Measurements from ENCODE around the gene SP110. TPM values are rescaled to one million over a fixed set of nuclear protein-coding genes. Genes with fewer than 3 reads are reported as not detected.

Gene SP110
- total and polyA plus RNA-seq, 9 of the 15 experiments (the other 6 are each of a cell fraction or from before 2014, with no cell fraction given) = 3.6 to 11.0 (median 7.1) TPM

GRCh38 chr2:230225486-230225885, 5.7 kb upstream of the SP110 start, which contains the start of gene SP140:
Gene SP140, plus strand, starts transcription at chr2:230225736. Its CDS starts 109 bp downstream, at chr2:230225845.
- POLR2A ChIA-PET = no interaction called here
- CTCF ChIA-PET (ENCODE audit: low intra/inter-chr PET ratio) = no interaction called here
- H4K20me1 ChIP-seq (replicated peaks; ENCODE audit: control insufficient read depth, insufficient read depth, low read length) = no peaks in the 10 kb centered on the region
- no peaks in the 10 kb centered on the region for H3K4me1 ChIP-seq (replicated peaks in 1 of 2; ENCODE audit: control insufficient read depth in 2 of 2, insufficient read depth in 2 of 2, low read length in 2 of 2)
- H3K9me1 ChIP-seq (ENCODE audit: control insufficient read depth, insufficient read depth, low read length) = no peaks in the 10 kb centered on the region
- no peak for FAIRE-seq
- H3K27me3 ChIP-seq (ENCODE audit: control insufficient read depth in 2 of 2, insufficient read depth in 2 of 2, low read length in 2 of 2) = no peaks in the 10 kb centered on the region
- H2AFZ ChIP-seq (ENCODE audit: low read depth, low read length) = peak within 1 kb of the TSS; percentile 55; the same call in 1 of the 2 replicates
- DNase-seq (ENCODE audit: extremely low read depth in 1 of 4, low spot score in 3 of 4) = no peak
- no peak within 1 kb of the TSS for H3K4me2 ChIP-seq (ENCODE audit: insufficient read depth, low read length)
- no peak within 1 kb of the TSS for H3K4me3 ChIP-seq
- H3K9ac ChIP-seq (ENCODE audit: insufficient read depth in 1 of 2, low read depth in 2 of 2, low read length in 2 of 2) = no peak within 1 kb of the TSS
- in situ Hi-C loops (cut with MboI) = no loop called here
- H3K9me3 ChIP-seq (replicated peaks; ENCODE audit: control insufficient read depth, insufficient read depth, low read depth, low read length) = peaks cover 3% of the 10 kb centered on the region
- intact Hi-C loops (cut with micrococcal nuclease) = no loop called here
- 6% methylated on average over 7 of the region's 8 CpGs for WGBS (ENCODE audit: insufficient coverage, low coverage, missing lambda C conversion rate)
- H3K79me2 ChIP-seq (ENCODE audit: control insufficient read depth, insufficient read depth, low read length) = no peaks in the 10 kb centered on the region
- no TSS peak for BruUV-seq (replicated peaks)
- H3K36me3 ChIP-seq (ENCODE audit: control insufficient read depth, insufficient read depth, low read length) = no peaks in the 10 kb centered on the region
- no peak within 1 kb of the TSS for H3K27ac ChIP-seq (ENCODE audit: extremely low read depth, low read depth, low read length)
- ATAC-seq = no peak; the same call in 2 of the 3 replicates
- TF ChIP-seq PRMT5 (CRISPR knock-in tag; IDR thresholded peaks at IDR 0.05) (no peak), TAF15 (IDR thresholded peaks at IDR 0.05; ENCODE audit: low read depth, low read length) (no peak), ZBTB7A (IDR thresholded peaks at IDR 0.05; ENCODE audit: borderline replicate concordance, control insufficient read depth, low read depth, low read length) (no peak), BHLHE40 (IDR thresholded peaks at IDR 0.05; ENCODE audit: low read length) (no peak), SMARCA5 (IDR thresholded peaks at IDR 0.05) (no peak), ZNF699 (CRISPR knock-in tag; IDR thresholded peaks at IDR 0.05; ENCODE audit: insufficient replicate concordance) (no peak), ARID1B (IDR thresholded peaks at IDR 0.05) (no peak), ZSCAN29 (IDR thresholded peaks at IDR 0.05) (no peak), SAFB (IDR thresholded peaks at IDR 0.05; ENCODE audit: borderline replicate concordance, low read depth, low read length) (no peak), POLR2G (IDR thresholded peaks at IDR 0.05; ENCODE audit: low read depth, low read length) (no peak), ETV5 (CRISPR knock-in tag; IDR thresholded peaks at IDR 0.05; ENCODE audit: low read depth) (no peak), ZNF24 (IDR thresholded peaks at IDR 0.05) (no peak), NONO (IDR thresholded peaks at IDR 0.05; ENCODE audit: low read depth in 2 of 2, low read length in 1 of 2) (no peak), KDM2B (CRISPR knock-in tag; IDR thresholded peaks at IDR 0.05) (no peak)

All from K562 (cell line).